Measurements from ENCODE around the gene CYS1. TPM values are rescaled to one million over a fixed set of nuclear protein-coding genes. Genes with fewer than 3 reads are reported as not detected.

Gene CYS1
- total and polyA plus RNA-seq, 2 of the 13 experiments (the other 11 are each of a cell fraction or from before 2014, with no cell fraction given): 0.04 TPM; not detected in 1

DNA sequence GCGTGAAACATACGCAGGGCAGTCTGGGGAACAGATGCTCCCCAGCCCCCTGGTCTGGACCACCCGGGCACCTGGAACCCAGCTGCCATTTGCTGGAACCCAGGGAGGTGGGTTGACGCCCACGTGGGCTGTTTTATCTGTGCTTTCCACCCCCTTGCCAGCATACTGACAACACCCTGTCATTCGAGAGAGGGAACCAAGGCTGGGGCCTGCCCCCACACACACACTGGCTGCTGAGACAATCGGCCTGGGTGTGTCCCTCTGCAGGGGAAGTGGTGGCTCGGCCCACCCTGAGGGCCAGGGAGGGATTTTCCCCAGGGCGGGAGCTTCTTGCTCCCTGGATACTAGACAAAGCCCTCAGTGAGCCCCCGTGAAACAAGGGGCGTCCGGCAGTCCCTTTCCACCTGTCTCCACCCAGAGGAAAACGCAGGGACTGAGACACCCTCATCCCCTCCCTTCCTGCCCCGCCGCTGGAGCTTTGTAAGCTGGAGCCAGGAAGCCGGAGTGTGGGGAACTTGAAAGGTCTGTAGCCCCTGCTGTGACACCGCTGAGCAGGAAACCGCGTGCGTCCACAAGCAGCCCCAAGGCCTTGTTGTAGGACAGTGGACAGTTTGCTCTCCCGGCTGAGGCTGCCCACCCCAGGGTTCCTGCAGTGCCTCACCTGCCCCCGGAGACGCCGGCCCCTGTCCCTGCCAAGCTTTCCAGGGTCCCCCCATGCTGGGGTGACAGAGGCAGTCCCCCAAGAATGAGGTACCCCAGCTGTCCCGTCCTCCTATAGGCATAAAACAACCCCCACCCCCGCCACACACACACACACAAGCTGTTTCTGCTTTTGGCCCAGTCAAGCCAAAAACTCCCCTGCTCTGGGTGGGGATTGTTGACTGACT is 51.0 kb downstream of the CYS1 start:
- Histone ChIP-seq H3K27ac (ENCODE audit: extremely low read length, insufficient read depth, low read length) (no peak overlapping the region), H4K20me1 (ENCODE audit: insufficient read depth, low read length) (no peaks in the 10 kb centered on the region), H3K4me2 (ENCODE audit: low read depth, low read length) (peak overlapping the region; percentile 65), H3K4me1 (ENCODE audit: insufficient read depth, low read length) (peaks cover 46% of the 10 kb centered on the region), H3K36me3 (replicated peaks in 1 of 2; ENCODE audit: control insufficient read depth in 1 of 2, insufficient read depth in 2 of 2, low read length in 2 of 2) (no peaks in the 10 kb centered on the region), H3K4me3 (replicated peaks in 1 of 3; ENCODE audit: insufficient read depth in 1 of 3, low read depth in 2 of 3, low read length in 3 of 3) (peak overlapping the region in 1 of 3 experiments; percentile 45; a peak in 1 of 6 replicates), H3K9ac (ENCODE audit: insufficient read depth, low read depth, low read length) (peak overlapping the region; percentile 25), H3K9me3 (ENCODE audit: low read length) (no peaks in the 10 kb centered on the region), H3K27me3 (ENCODE audit: control insufficient read depth in 1 of 2, insufficient read depth in 2 of 2, low read length in 2 of 2) (peaks cover 2 to 61% of the 10 kb centered on the region in 2 experiments; a peak in 4 of 5 replicates), H2AFZ (ENCODE audit: low read length) (no peak overlapping the region), H3K79me2 (ENCODE audit: insufficient read depth, low read length) (no peaks in the 10 kb centered on the region)
- DNase-seq (ENCODE audit: low spot score): no peak
- in situ Hi-C loops (cut with HindIII; ENCODE audit: extremely low pct_ligation_motif_present, low pct_unique_long_range_greater_than_20kb): no loop called here
- FAIRE-seq: no peak
- CTCF ChIA-PET (ENCODE audit: low intra/inter-chr PET ratio, low total read pairs): interaction anchor here (0.8 to 1.5 kb wide), 4 partner anchors 20 to 230 kb away, joined by 3 to 6 read pairs (median 4); no protein-coding TSS in a partner anchor
- intact Hi-C loops (cut with micrococcal nuclease; ENCODE audit: unreplicated experiment): no loop called here
- POLR2A ChIA-PET: interaction anchor here (0.9 to 2.8 kb wide), 5 partner anchors 10 to 186 kb away, joined by 3 to 18 read pairs (median 9); partner anchors contain the start of genes KLF11 and TAF1B
- 15% methylated on average over 21 of the region's 26 CpGs for WGBS (ENCODE audit: low lambda C conversion rate)
- ATAC-seq: peak; percentile 67
- BruUV-seq (replicated peaks): no TSS peak
- no peak for TF ChIP-seq ZNF17 (CRISPR knock-in tag; IDR thresholded peaks at IDR 0.05)
- peak; percentile 37; the same call in 1 of the 2 replicates for TF ChIP-seq ZFX (CRISPR knock-in tag; IDR thresholded peaks at IDR 0.05; ENCODE audit: low read depth)
- TF ChIP-seq, protein P1, sequence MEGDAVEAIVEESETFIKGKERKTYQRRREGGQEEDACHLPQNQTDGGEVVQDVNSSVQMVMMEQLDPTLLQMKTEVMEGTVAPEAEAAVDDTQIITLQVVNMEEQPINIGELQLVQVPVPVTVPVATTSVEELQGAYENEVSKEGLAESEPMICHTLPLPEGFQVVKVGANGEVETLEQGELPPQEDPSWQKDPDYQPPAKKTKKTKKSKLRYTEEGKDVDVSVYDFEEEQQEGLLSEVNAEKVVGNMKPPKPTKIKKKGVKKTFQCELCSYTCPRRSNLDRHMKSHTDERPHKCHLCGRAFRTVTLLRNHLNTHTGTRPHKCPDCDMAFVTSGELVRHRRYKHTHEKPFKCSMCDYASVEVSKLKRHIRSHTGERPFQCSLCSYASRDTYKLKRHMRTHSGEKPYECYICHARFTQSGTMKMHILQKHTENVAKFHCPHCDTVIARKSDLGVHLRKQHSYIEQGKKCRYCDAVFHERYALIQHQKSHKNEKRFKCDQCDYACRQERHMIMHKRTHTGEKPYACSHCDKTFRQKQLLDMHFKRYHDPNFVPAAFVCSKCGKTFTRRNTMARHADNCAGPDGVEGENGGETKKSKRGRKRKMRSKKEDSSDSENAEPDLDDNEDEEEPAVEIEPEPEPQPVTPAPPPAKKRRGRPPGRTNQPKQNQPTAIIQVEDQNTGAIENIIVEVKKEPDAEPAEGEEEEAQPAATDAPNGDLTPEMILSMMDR (CRISPR knock-in tag; IDR thresholded peaks at IDR 0.05): 0 out of 2 replicates have a peak, but pooled peaks have one; percentile 3
- 0 out of 2 replicates have a peak, but pooled peaks have one; percentile 42 for TF ChIP-seq ZNF776 (CRISPR knock-in tag; IDR thresholded peaks at IDR 0.05)
- no peak for TF ChIP-seq SMC3 (IDR thresholded peaks at IDR 0.05; ENCODE audit: low read length)
- peak; percentile 25; the same call in 1 of the 2 replicates for TF ChIP-seq SIN3A (IDR thresholded peaks at IDR 0.05; ENCODE audit: borderline replicate concordance, low read depth, low read length)
- peak; percentile 65; the same call in 1 of the 2 replicates for TF ChIP-seq SALL1 (CRISPR knock-in tag; IDR thresholded peaks at IDR 0.05)
- TF ChIP-seq PHF8 (CRISPR knock-in tag; IDR thresholded peaks at IDR 0.05): 0 out of 2 replicates have a peak, but pooled peaks have one; percentile 25
- TF ChIP-seq, protein P2, sequence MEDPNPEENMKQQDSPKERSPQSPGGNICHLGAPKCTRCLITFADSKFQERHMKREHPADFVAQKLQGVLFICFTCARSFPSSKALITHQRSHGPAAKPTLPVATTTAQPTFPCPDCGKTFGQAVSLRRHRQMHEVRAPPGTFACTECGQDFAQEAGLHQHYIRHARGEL (CRISPR knock-in tag; IDR thresholded peaks at IDR 0.05): 0 out of 2 replicates have a peak, but pooled peaks have one; percentile 30
- TF ChIP-seq DMAP1 (CRISPR knock-in tag; IDR thresholded peaks at IDR 0.05): 0 out of 2 replicates have a peak, but pooled peaks have one; percentile 30
- no peak for TF ChIP-seq REXO4 (CRISPR knock-in tag; IDR thresholded peaks at IDR 0.05; ENCODE audit: borderline replicate concordance)
- TF ChIP-seq, protein P3, sequence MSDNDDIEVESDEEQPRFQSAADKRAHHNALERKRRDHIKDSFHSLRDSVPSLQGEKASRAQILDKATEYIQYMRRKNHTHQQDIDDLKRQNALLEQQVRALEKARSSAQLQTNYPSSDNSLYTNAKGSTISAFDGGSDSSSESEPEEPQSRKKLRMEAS (IDR thresholded peaks at IDR 0.05): 0 out of 2 replicates have a peak, but pooled peaks have one; percentile 40
- peak; percentile 58; the same call in 1 of the 2 replicates for TF ChIP-seq ZNF317 (CRISPR knock-in tag; IDR thresholded peaks at IDR 0.05)
- TF ChIP-seq, protein P4, sequence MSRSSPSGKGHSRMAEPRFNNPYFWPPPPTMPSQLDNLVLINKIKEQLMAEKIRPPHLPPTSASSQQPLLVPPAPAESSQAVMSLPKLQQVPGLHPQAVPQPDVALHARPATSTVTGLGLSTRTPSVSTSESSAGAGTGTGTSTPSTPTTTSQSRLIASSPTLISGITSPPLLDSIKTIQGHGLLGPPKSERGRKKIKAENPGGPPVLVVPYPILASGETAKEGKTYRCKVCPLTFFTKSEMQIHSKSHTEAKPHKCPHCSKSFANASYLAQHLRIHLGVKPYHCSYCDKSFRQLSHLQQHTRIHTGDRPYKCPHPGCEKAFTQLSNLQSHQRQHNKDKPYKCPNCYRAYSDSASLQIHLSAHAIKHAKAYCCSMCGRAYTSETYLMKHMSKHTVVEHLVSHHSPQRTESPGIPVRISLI (CRISPR knock-in tag; IDR thresholded peaks at IDR 0.05; ENCODE audit: borderline replicate concordance): no peak
- no peak for TF ChIP-seq FOXA1 (IDR thresholded peaks at IDR 0.05)
- no peak for TF ChIP-seq FOXA1 (CRISPR knock-in tag; IDR thresholded peaks at IDR 0.05)
- peak; percentile 60 for TF ChIP-seq SAP130 (CRISPR knock-in tag; IDR thresholded peaks at IDR 0.05; ENCODE audit: low read depth)
- peak; percentile 54; the same call in 1 of the 2 replicates for TF ChIP-seq ZNF333 (CRISPR knock-in tag; IDR thresholded peaks at IDR 0.05; ENCODE audit: borderline replicate concordance)

Measured in HepG2 (cell line).